Sigmoid colon (tissue), 7 donors: ENCODE data around the gene SNRPB2. TPM values are rescaled to one million over a fixed set of nuclear protein-coding genes. Genes with fewer than 3 reads are reported as not detected.

Source experiments
- DNase-seq: peaks from one replicate; pipeline ENCODE4 v3.0.0-alpha.2; 2019
- H3K27ac ChIP-seq, 4 donors: fragments of 200-600 bp; sonication (generic); one replicate each; pipeline ENCODE4 v1.5.1; 2016 to 2019; ENCODE audit warnings: mild to moderate bottlenecking in 1 of 4
- H3K27me3 ChIP-seq, 3 donors: fragments of 200-600 bp; sonication (generic); one replicate each; pipeline ENCODE4 v1.5.1; 2019; ENCODE audit warnings: mild to moderate bottlenecking in 1 of 3
- H3K36me3 ChIP-seq, 4 donors: fragments of 200-600 bp; sonication (generic); one replicate each; pipeline ENCODE4 v1.5.1; 2016 to 2019
- H3K4me1 ChIP-seq, 4 donors: fragments of 200-600 bp; sonication (generic); one replicate each; pipeline ENCODE4 v1.5.1; 2017 to 2019
- H3K4me3 ChIP-seq, 4 donors: fragments of 200-600 bp; sonication (generic); one replicate each; pipeline ENCODE4 v1.5.1; 2017 to 2019; ENCODE audit warnings: mild to moderate bottlenecking in 2 of 4, moderate library complexity in 1 of 4
- H3K9me3 ChIP-seq, 4 donors: fragments of 200-600 bp in 3 of 4; sonication (generic) in 3 of 4; one replicate each; pipeline versions ENCODE4 v1.5.1 to v1.6.1; 2013 to 2019
- CTCF ChIP-seq, 4 experiments: fragments of 450-650 bp in 3 of 4; fragments of 200-600 bp in 1 of 4; IDR thresholded peaks; one replicate each; pipeline ENCODE4 v1.5.1; 2016 to 2019; ENCODE audit warnings: antibody characterized with exemption in 4 of 4, mild to moderate bottlenecking in 3 of 4, moderate library complexity in 2 of 4
- EP300 ChIP-seq, 4 donors: sonication (generic); formaldehyde crosslinking; IDR thresholded peaks; one replicate each; pipeline ENCODE4 v1.6.1; 2017; ENCODE audit warnings: antibody characterized with exemption in 4 of 4
- POLR2A ChIP-seq, 2 donors: fragments of 450-650 bp; IDR thresholded peaks; one replicate each; pipeline ENCODE4 v1.6.1; 2016; ENCODE audit warnings: antibody characterized with exemption in 2 of 2, mild to moderate bottlenecking in 2 of 2, moderate library complexity in 2 of 2
- POLR2AphosphoS5 ChIP-seq, 4 donors: sonication (generic); formaldehyde crosslinking; IDR thresholded peaks; one replicate each; pipeline ENCODE4 v1.6.1; 2017; ENCODE audit warnings: antibody characterized with exemption in 4 of 4
- WGBS, 2 donors: extraction: QIAGEN DNeasy Blood & Tissue Kit; methylation state at CpG; one replicate each; pipeline ENCODE4 v1.1.7; 2013; 5-methylcytosine and 5-hydroxymethylcytosine counted together
- intact Hi-C: fragments of 100-400 bp; cut with DNase I; formaldehyde crosslinking; loops from one replicate; pipeline ENCODE4 v1.15.1; 2023
- polyA plus RNA-seq, 3 donors: library from polyadenylated mRNA; stranded (reverse); fragments of 200-250 nt; gene quantifications; one replicate each; pipeline ENCODE4 v1.2.3, GENCODE V29; 2013
- total RNA-seq, 4 donors: library from RNA; depleted of rRNA; stranded (reverse); fragments of >200 nt; gene quantifications; one replicate each; pipeline ENCODE4 v1.1.0, GENCODE V29; 2016
- donor health status: healthy with polysubstance abuse.
- donor health status: Bipolar disorder and iron deficiency.
- donor health status: healthy.

The SNRPB2 gene
- total and polyA plus RNA-seq, 7 donors = 18.6 to 61.4 (median 35.7) TPM

- 51% methylated on average over 2 of the region's 2 CpGs for WGBS, 2 donors
Observed at GRCh38 chr20:16692009-16692408, 37.8 kb upstream of the SNRPB2 start.

GRCh38 chr20:16692442-16692841, 37.4 kb upstream of the SNRPB2 start:
- no peaks in the 10 kb centered on the region for H3K27me3 ChIP-seq
- intact Hi-C loops = no loop called here
- no peaks in the 10 kb centered on the region for H3K36me3 ChIP-seq
- H3K27ac ChIP-seq = no peak overlapping the region
- H3K9me3 ChIP-seq = no peaks in the 10 kb centered on the region
- TF ChIP-seq CTCF (IDR thresholded peaks at IDR 0.05) (no peak), POLR2A (IDR thresholded peaks at IDR 0.05) (no peak), POLR2AphosphoS5 (IDR thresholded peaks at IDR 0.05) (no peak), EP300 (IDR thresholded peaks at IDR 0.05) (no peak)
- peaks cover 0 to 6% (median 2%) of the 10 kb centered on the region in 4 donors for H3K4me1 ChIP-seq
- DNase-seq = no peak
- no peak overlapping the region for H3K4me3 ChIP-seq

More at GRCh38 chr20:16692009-16692408, 37.8 kb upstream of the SNRPB2 start:
- Histone ChIP-seq H3K4me3 (no peak overlapping the region), H3K36me3 (no peaks in the 10 kb centered on the region), H3K9me3 (no peaks in the 10 kb centered on the region), H3K27ac (no peak overlapping the region), H3K4me1 (peaks cover 0 to 6% (median 2%) of the 10 kb centered on the region in 4 donors), H3K27me3 (no peaks in the 10 kb centered on the region)
- DNase-seq = no peak
- intact Hi-C loops = no loop called here
- no peak for TF ChIP-seq CTCF (IDR thresholded peaks at IDR 0.05)
- no peak for TF ChIP-seq POLR2A (IDR thresholded peaks at IDR 0.05)
- TF ChIP-seq EP300 (IDR thresholded peaks at IDR 0.05) = no peak
- no peak for TF ChIP-seq POLR2AphosphoS5 (IDR thresholded peaks at IDR 0.05)

GRCh38 chr20:16693278-16693677, 36.5 kb upstream of the SNRPB2 start:
- intact Hi-C loops = no loop called here
- no peak for DNase-seq
- no peaks in the 10 kb centered on the region for H3K36me3 ChIP-seq
- peaks cover 0 to 6% (median 2%) of the 10 kb centered on the region in 4 donors for H3K4me1 ChIP-seq
- no peaks in the 10 kb centered on the region for H3K9me3 ChIP-seq
- no peak overlapping the region for H3K4me3 ChIP-seq
- no peak overlapping the region for H3K27ac ChIP-seq
- WGBS, 2 donors = 90 to 93% methylated on average over 1 of the region's 1 CpG
- H3K27me3 ChIP-seq = no peaks in the 10 kb centered on the region
- no peak for TF ChIP-seq POLR2A (IDR thresholded peaks at IDR 0.05)
- TF ChIP-seq POLR2AphosphoS5 (IDR thresholded peaks at IDR 0.05) = no peak
- no peak for TF ChIP-seq CTCF (IDR thresholded peaks at IDR 0.05)
- no peak for TF ChIP-seq EP300 (IDR thresholded peaks at IDR 0.05)

GRCh38 chr20:16694161-16694560, 35.7 kb upstream of the SNRPB2 start:
- DNase-seq = no peak
- Histone ChIP-seq H3K4me3 (no peak overlapping the region), H3K4me1 (peaks cover 0 to 6% (median 2%) of the 10 kb centered on the region in 4 donors), H3K9me3 (no peaks in the 10 kb centered on the region), H3K27me3 (no peaks in the 10 kb centered on the region), H3K27ac (no peak overlapping the region), H3K36me3 (no peaks in the 10 kb centered on the region)
- WGBS, 2 donors = 84 to 95% methylated on average over 3 of the region's 3 CpGs
- no peak for TF ChIP-seq CTCF (IDR thresholded peaks at IDR 0.05)
- no peak for TF ChIP-seq EP300 (IDR thresholded peaks at IDR 0.05)
- no peak for TF ChIP-seq POLR2A (IDR thresholded peaks at IDR 0.05)
- TF ChIP-seq POLR2AphosphoS5 (IDR thresholded peaks at IDR 0.05) = no peak
- intact Hi-C loops = no loop called here

GRCh38 chr20:16695628-16696027, 34.2 kb upstream of the SNRPB2 start:
- DNase-seq = no peak
- 42 to 72% methylated on average over 3 of the region's 3 CpGs for WGBS, 2 donors
- H3K9me3 ChIP-seq = no peaks in the 10 kb centered on the region
- H3K27me3 ChIP-seq = no peaks in the 10 kb centered on the region
- intact Hi-C loops = no loop called here
- H3K4me3 ChIP-seq = no peak overlapping the region
- no peak overlapping the region for H3K27ac ChIP-seq
- no peaks in the 10 kb centered on the region for H3K36me3 ChIP-seq
- TF ChIP-seq POLR2A (IDR thresholded peaks at IDR 0.05) = no peak
- no peak for TF ChIP-seq POLR2AphosphoS5 (IDR thresholded peaks at IDR 0.05)
- no peak for TF ChIP-seq EP300 (IDR thresholded peaks at IDR 0.05)
- TF ChIP-seq CTCF (IDR thresholded peaks at IDR 0.05) = no peak
- peaks cover 0 to 6% (median 2%) of the 10 kb centered on the region in 4 donors for H3K4me1 ChIP-seq
